Measurements from ENCODE around the gene CLEC1A. TPM values are rescaled to one million over a fixed set of nuclear protein-coding genes. Genes with fewer than 3 reads are reported as not detected.

The CLEC1A gene
- total RNA-seq, 2 experiments from 2014 or later = not detected

DNA sequence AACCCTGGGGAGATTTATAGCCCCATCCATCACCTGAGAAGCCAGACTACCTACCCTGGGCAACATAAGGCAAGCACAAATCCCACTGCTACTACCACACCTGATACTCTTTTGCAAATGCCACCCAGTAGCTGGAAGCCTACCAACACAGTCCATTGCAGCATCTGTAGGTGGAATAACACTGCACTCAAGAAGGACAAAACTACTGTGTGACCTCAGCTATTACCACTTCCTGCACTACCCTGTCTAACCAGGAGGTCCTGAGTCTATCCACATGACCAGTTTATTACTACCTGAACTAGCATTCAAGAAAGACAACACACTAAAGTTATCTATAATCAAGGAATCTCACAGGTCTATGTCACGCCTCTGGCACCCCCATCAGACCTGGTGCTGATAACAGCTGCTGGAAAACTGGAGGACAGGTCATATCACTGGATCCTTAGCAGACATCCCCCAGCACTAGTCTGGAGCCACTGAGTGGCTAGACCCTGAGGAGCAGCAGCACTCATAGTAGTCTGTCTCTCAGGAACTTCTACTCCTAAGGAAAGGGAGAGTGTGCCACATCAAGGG is 2.9 kb upstream of the CLEC1A start:
- TF ChIP-seq CTCF (IDR thresholded peaks at IDR 0.05) = no peak
- H3K4me1 ChIP-seq (ENCODE audit: insufficient read depth, low read length) = no peaks in the 10 kb centered on the region
- ChIA-PET POLR2A (no interaction called here), CTCF (no interaction called here)
- no peaks in the 10 kb centered on the region for H3K4me1 Mint-ChIP-seq (ENCODE audit: low read depth)
- peaks cover 13% of the 10 kb centered on the region for H3K27me3 Mint-ChIP-seq
- H3K27me3 ChIP-seq (ENCODE audit: control insufficient read depth in 1 of 2, insufficient read depth in 2 of 2, low read length in 2 of 2) = no peaks in the 10 kb centered on the region
- H3K27ac Mint-ChIP-seq = no peak overlapping the region
- H3K36me3 ChIP-seq (ENCODE audit: insufficient read depth, low read length) = no peaks in the 10 kb centered on the region
- no peak for ATAC-seq (ENCODE audit: poor library complexity)
- no peak overlapping the region for H3K27ac ChIP-seq (ENCODE audit: low read depth in 1 of 2, low read length in 2 of 2)
- H3K9me3 ChIP-seq (ENCODE audit: control insufficient read depth in 1 of 2, insufficient read depth in 1 of 2, low read length in 2 of 2) = peaks cover 0 to 9% of the 10 kb centered on the region in 2 experiments
- no peaks in the 10 kb centered on the region for H3K36me3 Mint-ChIP-seq (ENCODE audit: low read depth)
- H3K9me3 Mint-ChIP-seq = peaks cover 6% of the 10 kb centered on the region
- no peak overlapping the region for H3K4me3 Mint-ChIP-seq
- DNase-seq = no peak
- intact Hi-C loops (cut with DNase I, micrococcal nuclease) = no loop called here
- H3K4me3 ChIP-seq (ENCODE audit: low read length) = no peak overlapping the region

DNA sequence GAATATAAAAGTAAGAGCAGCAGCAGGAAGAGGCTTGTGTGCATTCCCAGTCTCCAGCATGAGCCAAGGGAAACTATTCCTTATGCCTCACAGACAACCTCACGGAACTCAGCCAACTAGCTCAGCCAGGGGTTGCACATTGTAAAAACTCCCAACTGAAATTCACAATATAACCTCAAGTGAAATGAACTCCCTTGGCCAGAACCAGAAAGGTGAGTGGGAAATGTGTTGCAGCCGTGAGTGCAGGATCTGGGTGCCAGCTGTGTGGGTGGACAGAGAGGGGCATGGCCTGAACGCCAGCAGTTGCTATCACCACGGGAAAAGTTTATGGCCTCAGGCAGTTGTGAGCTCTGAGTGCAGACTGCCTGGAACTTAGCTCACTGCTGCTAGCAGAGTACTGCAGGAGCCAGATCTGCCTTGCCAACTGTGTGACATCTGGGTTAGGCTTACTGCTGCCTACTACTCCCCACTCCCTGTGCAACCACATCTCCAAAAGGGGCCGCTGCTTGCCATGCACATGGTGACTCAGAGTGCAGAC is 2.3 kb upstream of the CLEC1A start:
- ATAC-seq (ENCODE audit: poor library complexity) (no peak), DNase-seq (no peak)
- Mint-ChIP-seq H3K4me3 (no peak overlapping the region), H3K27me3 (peaks cover 13% of the 10 kb centered on the region), H3K4me1 (ENCODE audit: low read depth) (no peaks in the 10 kb centered on the region), H3K36me3 (ENCODE audit: low read depth) (no peaks in the 10 kb centered on the region), H3K9me3 (peaks cover 6% of the 10 kb centered on the region), H3K27ac (no peak overlapping the region)
- Histone ChIP-seq H3K4me3 (ENCODE audit: low read length) (no peak overlapping the region), H3K4me1 (ENCODE audit: insufficient read depth, low read length) (no peaks in the 10 kb centered on the region), H3K27ac (ENCODE audit: low read depth in 1 of 2, low read length in 2 of 2) (no peak overlapping the region), H3K36me3 (ENCODE audit: insufficient read depth, low read length) (no peaks in the 10 kb centered on the region), H3K27me3 (ENCODE audit: control insufficient read depth in 1 of 2, insufficient read depth in 2 of 2, low read length in 2 of 2) (no peaks in the 10 kb centered on the region), H3K9me3 (ENCODE audit: control insufficient read depth in 1 of 2, insufficient read depth in 1 of 2, low read length in 2 of 2) (peaks cover 0 to 9% of the 10 kb centered on the region in 2 experiments)
- ChIA-PET POLR2A (no interaction called here), CTCF (no interaction called here)
- no peak for TF ChIP-seq CTCF (IDR thresholded peaks at IDR 0.05)
- intact Hi-C loops (cut with DNase I, micrococcal nuclease) = no loop called here

DNA sequence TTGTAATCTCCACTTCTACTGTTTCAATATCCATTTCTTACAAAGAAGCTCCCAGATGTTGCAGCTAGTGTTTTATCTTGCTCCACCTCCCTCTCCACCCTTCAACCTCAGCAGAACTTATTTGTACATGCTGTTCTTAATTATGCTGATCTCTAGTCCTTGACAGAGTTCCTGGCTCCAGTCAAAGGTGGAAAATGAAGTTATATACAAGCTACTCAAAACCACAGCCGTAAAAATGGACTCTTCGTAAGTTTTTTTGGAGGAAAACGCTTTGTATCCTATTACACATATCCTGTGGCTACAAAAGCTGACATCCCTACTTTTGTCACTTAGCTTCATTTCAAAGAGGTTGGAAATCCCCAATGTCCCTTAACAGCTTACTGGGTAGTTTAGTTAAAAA is 1.3 kb downstream of the CLEC1A start:
- peaks cover 6% of the 10 kb centered on the region for H3K27me3 Mint-ChIP-seq
- ChIA-PET POLR2A (no interaction called here), CTCF (interaction anchor here (1.3 kb wide), 1 partner anchor 15 kb away, joined by 3 read pairs; no protein-coding TSS in a partner anchor)
- no peak for TF ChIP-seq CTCF (IDR thresholded peaks at IDR 0.05)
- ATAC-seq (ENCODE audit: poor library complexity) = no peak
- H3K9me3 Mint-ChIP-seq = no peaks in the 10 kb centered on the region
- no peaks in the 10 kb centered on the region for H3K4me1 ChIP-seq (ENCODE audit: insufficient read depth, low read length)
- no peak overlapping the region for H3K27ac Mint-ChIP-seq
- no peaks in the 10 kb centered on the region for H3K36me3 Mint-ChIP-seq (ENCODE audit: low read depth)
- no peaks in the 10 kb centered on the region for H3K4me1 Mint-ChIP-seq (ENCODE audit: low read depth)
- DNase-seq = no peak
- intact Hi-C loops (cut with DNase I, micrococcal nuclease) = no loop called here
- no peaks in the 10 kb centered on the region for H3K36me3 ChIP-seq (ENCODE audit: insufficient read depth, low read length)
- H3K27me3 ChIP-seq (ENCODE audit: control insufficient read depth in 1 of 2, insufficient read depth in 2 of 2, low read length in 2 of 2) = no peaks in the 10 kb centered on the region
- no peak overlapping the region for H3K4me3 Mint-ChIP-seq
- no peak overlapping the region for H3K4me3 ChIP-seq (ENCODE audit: low read length)
- peaks cover 0 to 5% of the 10 kb centered on the region in 2 experiments for H3K9me3 ChIP-seq (ENCODE audit: control insufficient read depth in 1 of 2, insufficient read depth in 1 of 2, low read length in 2 of 2)
- H3K27ac ChIP-seq (ENCODE audit: low read depth in 1 of 2, low read length in 2 of 2) = no peak overlapping the region
